KOPT-K1 (cell line): ENCODE results near the gene VWA1.
"Not testable (repeated sequence)": the region's sequence is repeated elsewhere in the genome, so short reads cannot be mapped to it uniquely, and the experiment has no call there.

ENCODE experiments used
- H3K27ac ChIP-seq: fragments of 200-600 bp; sonication (generic); 2 replicates; pipeline ENCODE4 v1.5.1; 2016; ENCODE audit warnings: antibody characterized with exemption, mild to moderate bottlenecking, low read depth, low read length; ENCODE audit not compliant: poor library complexity, severe bottlenecking
- H3K36me3 ChIP-seq: fragments of 200-600 bp; sonication (generic); 2 replicates; pipeline ENCODE4 v1.5.1; 2017; ENCODE audit warnings: antibody characterized with exemption, mild to moderate bottlenecking, low read length, moderate library complexity; ENCODE audit not compliant: insufficient read depth
- H3K9me3 ChIP-seq: fragments of 200-600 bp; sonication (generic); 2 replicates; pipeline ENCODE4 v1.5.1; 2017; ENCODE audit warnings: antibody characterized with exemption, low read length, mild to moderate bottlenecking; ENCODE audit not compliant: insufficient read depth, poor library complexity, severe bottlenecking

The VWA1 gene

GRCh38 chr1:1425753-1426495 is 9.6 kb upstream of the VWA1 start:
- Histone ChIP-seq H3K9me3 (no peaks in the 10 kb centered on the region), H3K27ac (peak overlapping the region; percentile 83), H3K36me3 (no peaks in the 10 kb centered on the region)

GRCh38 chr1:1426496-1427105 is 8.9 kb upstream of the VWA1 start:
- peak overlapping the region; percentile 83 for H3K27ac ChIP-seq
- no peaks in the 10 kb centered on the region for H3K36me3 ChIP-seq
- no peaks in the 10 kb centered on the region for H3K9me3 ChIP-seq

- Histone ChIP-seq H3K36me3 (no peaks in the 10 kb centered on the region), H3K27ac (peak overlapping the region; percentile 83), H3K9me3 (no peaks in the 10 kb centered on the region)
These were observed 8.2 kb upstream of the VWA1 start for GRCh38 chr1:1427106-1427819.

GRCh38 chr1:1427820-1428148 is 7.7 kb upstream of the VWA1 start:
- no peak overlapping the region for H3K27ac ChIP-seq
- no peaks in the 10 kb centered on the region for H3K9me3 ChIP-seq
- H3K36me3 ChIP-seq, result no peaks in the 10 kb centered on the region

GRCh38 chr1:1428174-1428573 is 7.3 kb upstream of the VWA1 start:
- no peaks in the 10 kb centered on the region for H3K9me3 ChIP-seq
- H3K36me3 ChIP-seq, result no peaks in the 10 kb centered on the region
- H3K27ac ChIP-seq, result no peak overlapping the region

- not testable (repeated sequence) for H3K27ac ChIP-seq
These were observed 6.5 kb upstream of the VWA1 start for GRCh38 chr1:1428967-1429366.

GRCh38 chr1:1429671-1430073 is 5.8 kb upstream of the VWA1 start:
- Histone ChIP-seq H3K27ac (no peak overlapping the region), H3K9me3 (no peaks in the 10 kb centered on the region), H3K36me3 (no peaks in the 10 kb centered on the region)

More at GRCh38 chr1:1428967-1429366, 6.5 kb upstream of the VWA1 start:
- H3K36me3 ChIP-seq, H3K9me3 ChIP-seq: not testable (repeated sequence)

GRCh38 chr1:1430114-1430982 is 5.1 kb upstream of the VWA1 start:
- Histone ChIP-seq H3K9me3 (no peaks in the 10 kb centered on the region), H3K36me3 (no peaks in the 10 kb centered on the region), H3K27ac (no peak overlapping the region)

GRCh38 chr1:1430992-1431844 is 4.3 kb upstream of the VWA1 start:
- Histone ChIP-seq H3K9me3 (no peaks in the 10 kb centered on the region), H3K27ac (no peak overlapping the region), H3K36me3 (no peaks in the 10 kb centered on the region)

GRCh38 chr1:1431845-1432273 is 3.6 kb upstream of the VWA1 start:
- no peak overlapping the region for H3K27ac ChIP-seq
- no peaks in the 10 kb centered on the region for H3K9me3 ChIP-seq
- H3K36me3 ChIP-seq, result no peaks in the 10 kb centered on the region

GRCh38 chr1:1432274-1432950 is 3.1 kb upstream of the VWA1 start:
- no peaks in the 10 kb centered on the region for H3K36me3 ChIP-seq
- H3K9me3 ChIP-seq, result no peaks in the 10 kb centered on the region
- no peak overlapping the region for H3K27ac ChIP-seq

GRCh38 chr1:1432951-1433803 is 2.3 kb upstream of the VWA1 start:
- H3K27ac ChIP-seq, result no peak overlapping the region

GRCh38 chr1:1433804-1434130 is 1.7 kb upstream of the VWA1 start:
- no peak overlapping the region for H3K27ac ChIP-seq

More at GRCh38 chr1:1432951-1433803, 2.3 kb upstream of the VWA1 start:
- no peaks in the 10 kb centered on the region for H3K9me3 ChIP-seq
- no peaks in the 10 kb centered on the region for H3K36me3 ChIP-seq

More at GRCh38 chr1:1433804-1434130, 1.7 kb upstream of the VWA1 start:
- Histone ChIP-seq H3K36me3 (no peaks in the 10 kb centered on the region), H3K9me3 (no peaks in the 10 kb centered on the region)
